SK-N-SH (cell line): ENCODE results near the gene ATXN10. TPM values are rescaled to one million over a fixed set of nuclear protein-coding genes. Genes with fewer than 3 reads are reported as not detected.

ENCODE experiments used
- CTCF ChIA-PET: fragments of 300-600, 350-600 bp; formaldehyde crosslinking; extraction: SDS; loops from one replicate; lab custom pipeline; 2021; lab: Yijun Ruan, JAX
- POLR2A ChIA-PET: fragments of 350-600 bp; sonication (Branson Sonifier 250); formaldehyde crosslinking; extraction: SDS; loops from one replicate; lab custom pipeline; 2020; ENCODE audit warnings: antibody characterized with exemption, inconsistent platforms; lab: Yijun Ruan, JAX
- DNase-seq: peaks from one replicate; pipeline ENCODE4 v3.0.0; 2012
- H2AFZ ChIP-seq: fragments of 200-600 bp; sonication (generic); 2 replicates; pipeline ENCODE4 v1.8.1; 2016; ENCODE audit warnings: antibody characterized with exemption, mild to moderate bottlenecking, low read depth
- H3F3A ChIP-seq: fragments of 200-600 bp; sonication (generic); replicated peaks from 2 replicates; pipeline ENCODE3; 2016; ENCODE audit warnings: antibody characterized with exemption, mild to moderate bottlenecking; ENCODE audit not compliant: insufficient read depth
- H3K27ac ChIP-seq, 2 experiments: fragments of 200-500 bp in 1 of 2; fragments of 200-600 bp in 1 of 2; sonication (Bioruptor generic) in 1 of 2; sonication (generic), shearing (Covaris generic) in 1 of 2; 2 replicates each; pipeline versions ENCODE4 v1.5.1 to v1.6.1; 2014 to 2016; ENCODE audit warnings: low read depth in 2 of 2, inconsistent platforms in 1 of 2, low read length in 1 of 2, mild to moderate bottlenecking in 1 of 2, mixed read lengths in 1 of 2
- H3K27me3 ChIP-seq: fragments of 200-600 bp; sonication (generic), shearing (Covaris generic); 2 replicates; pipeline ENCODE4 v1.6.1; 2016; ENCODE audit warnings: mixed run types; ENCODE audit not compliant: insufficient read depth
- H3K36me3 ChIP-seq, 2 experiments: fragments of 200-500 bp in 1 of 2; fragments of 200-600 bp in 1 of 2; sonication (Bioruptor generic) in 1 of 2; sonication (generic) in 1 of 2; replicated peaks in 1 of 2; 2 replicates each; pipeline versions ENCODE3 to v1.5.1; 2014 to 2016; ENCODE audit warnings: low read length in 1 of 2, mild to moderate bottlenecking in 1 of 2; ENCODE audit not compliant: insufficient read depth in 2 of 2, control insufficient read depth in 1 of 2
- H3K4me1 ChIP-seq, 2 experiments: fragments of 200-500 bp in 1 of 2; fragments of 200-600 bp in 1 of 2; sonication (Bioruptor generic) in 1 of 2; sonication (generic), shearing (Covaris generic) in 1 of 2; 2 replicates each; pipeline versions ENCODE4 v1.5.1 to v1.6.1; 2014 to 2016; ENCODE audit warnings: low read depth in 1 of 2, low read length in 1 of 2, mixed run types in 1 of 2; ENCODE audit not compliant: insufficient read depth in 2 of 2, control insufficient read depth in 1 of 2
- H3K4me2 ChIP-seq: fragments of 200-600 bp; sonication (generic), shearing (Covaris generic); 2 replicates; pipeline ENCODE4 v1.6.1; 2017; ENCODE audit warnings: mixed run types
- H3K4me3 ChIP-seq, 2 experiments: fragments of 200-500 bp in 1 of 2; fragments of 200-600 bp in 1 of 2; sonication (Bioruptor generic) in 1 of 2; sonication (generic), shearing (Covaris generic) in 1 of 2; 2 replicates each; pipeline versions ENCODE4 v1.5.1 to v1.8.1; 2014 to 2016; ENCODE audit warnings: low read depth in 2 of 2, inconsistent platforms in 1 of 2, low read length in 1 of 2, mild to moderate bottlenecking in 1 of 2, mixed read lengths in 1 of 2, moderate library complexity in 1 of 2
- H3K79me2 ChIP-seq: fragments of 200-600 bp; sonication (generic); 2 replicates; pipeline ENCODE4 v1.8.1; 2017; ENCODE audit warnings: mild to moderate bottlenecking; ENCODE audit not compliant: insufficient read depth
- H3K9ac ChIP-seq: fragments of 200-600 bp; sonication (generic); 2 replicates; pipeline ENCODE4 v1.6.1; 2017; ENCODE audit warnings: mixed run types
- H3K9me2 ChIP-seq: fragments of 200-600 bp; sonication (generic); 2 replicates; pipeline ENCODE4 v1.6.1; 2017; ENCODE audit warnings: mixed run types
- H3K9me3 ChIP-seq: fragments of 200-600 bp; sonication (generic); 2 replicates; pipeline ENCODE4 v1.6.1; 2017; ENCODE audit warnings: mixed run types, mild to moderate bottlenecking, moderate library complexity
- H4K20me1 ChIP-seq: fragments of 200-600 bp; sonication (generic); 2 replicates; pipeline ENCODE4 v1.6.1; 2017; ENCODE audit warnings: mild to moderate bottlenecking, mixed run types; ENCODE audit not compliant: insufficient read depth
- CHD2 ChIP-seq: fragments of 150-350 bp; IDR thresholded peaks from 2 replicates; pipeline ENCODE4 v1.6.1; 2018; ENCODE audit warnings: low read length; ENCODE audit not compliant: partially characterized antibody
- ELF1 ChIP-seq: IDR thresholded peaks from 2 replicates; pipeline ENCODE4 v1.4.0; 2012
- EZH2phosphoT487 ChIP-seq: fragments of 200-600 bp; sonication (generic); IDR thresholded peaks from 2 replicates; pipeline ENCODE4 v1.6.1; 2017; ENCODE audit warnings: low read depth, mixed run types, mild to moderate bottlenecking, antibody characterized with exemption, moderate library complexity, borderline replicate concordance
- FOSL2 ChIP-seq: IDR thresholded peaks from 2 replicates; pipeline ENCODE4 v1.4.0; 2012; ENCODE audit warnings: low read depth, mild to moderate bottlenecking, moderate library complexity, borderline replicate concordance
- FOXJ3 ChIP-seq: sonication (generic); formaldehyde crosslinking; IDR thresholded peaks from 2 replicates; pipeline ENCODE4 v1.5.1; 2020; ENCODE audit warnings: mild to moderate bottlenecking, missing genetic modification reagents
- FOXM1 ChIP-seq: IDR thresholded peaks from 2 replicates; pipeline ENCODE4 v1.4.0; 2012; ENCODE audit warnings: low read depth, mild to moderate bottlenecking
- MXI1 ChIP-seq: IDR thresholded peaks from 2 replicates; pipeline ENCODE4 v1.6.1; 2012; ENCODE audit warnings: mild to moderate bottlenecking, low read depth, low read length, improper control_type of control experiment
- POLR2AphosphoS5 ChIP-seq: IDR thresholded peaks from 2 replicates; pipeline ENCODE4 v1.6.1; 2012; ENCODE audit warnings: low read depth, low read length
- RAD21 ChIP-seq: IDR thresholded peaks from 2 replicates; pipeline ENCODE4 v1.6.1; 2012; ENCODE audit warnings: mild to moderate bottlenecking, low read length
- RCOR1 ChIP-seq: fragments of 150-350 bp; IDR thresholded peaks from 2 replicates; pipeline ENCODE4 v1.6.1; 2017; ENCODE audit warnings: antibody characterized with exemption, low read length
- RFX5 ChIP-seq: IDR thresholded peaks from 2 replicates; pipeline ENCODE4 v1.6.1; 2012; ENCODE audit warnings: mild to moderate bottlenecking, improper control_type of control experiment, low read length
- TEAD4 ChIP-seq: IDR thresholded peaks from 2 replicates; pipeline ENCODE4 v1.4.0; 2012; ENCODE audit warnings: mild to moderate bottlenecking, borderline replicate concordance; ENCODE audit not compliant: insufficient read depth
- YY1 ChIP-seq: IDR thresholded peaks from 2 replicates; pipeline ENCODE4 v1.4.0; 2012; ENCODE audit warnings: low read depth, mild to moderate bottlenecking
- WGBS: methylation state at CpG from one replicate; pipeline ENCODE4 v1.1.6; 2017; ENCODE audit warnings: low lambda C conversion rate; 5-methylcytosine and 5-hydroxymethylcytosine counted together
- polyA plus RNA-seq, 3 experiments: library from polyadenylated mRNA; depleted of rRNA; stranded (reverse); fragments of >200 nt; gene quantifications; 2 replicates each; pipeline ENCODE4 v1.2.3, GENCODE V29; 2012
- TF ChIP-seq, protein P1 (sequence below): fragments of 200-600 bp; sonication (generic); IDR thresholded peaks from 2 replicates; pipeline ENCODE4 v1.6.1; 2017; ENCODE audit warnings: antibody characterized with exemption, mild to moderate bottlenecking, moderate library complexity
- TF ChIP-seq, protein P2 (sequence below): IDR thresholded peaks from 2 replicates; pipeline ENCODE4 v1.4.0; 2012; ENCODE audit warnings: low read depth
- TF ChIP-seq, protein P3 (sequence below): fragments of 150-350 bp; IDR thresholded peaks from 2 replicates; pipeline ENCODE4 v1.6.1; 2016; ENCODE audit warnings: mild to moderate bottlenecking, low read depth, low read length
- TF ChIP-seq, protein P4 (sequence below): IDR thresholded peaks from 2 replicates; pipeline ENCODE4 v1.6.1; 2012; ENCODE audit warnings: mild to moderate bottlenecking, low read depth, low read length, moderate library complexity
- TF ChIP-seq, protein P5 (sequence below): IDR thresholded peaks from 2 replicates; pipeline ENCODE4 v1.4.0; 2012; ENCODE audit warnings: low read depth, borderline replicate concordance

The ATXN10 gene
- polyA plus RNA-seq, 1 of the 3 experiments (the other 2 are of a cell fraction) = 202 TPM

DNA sequence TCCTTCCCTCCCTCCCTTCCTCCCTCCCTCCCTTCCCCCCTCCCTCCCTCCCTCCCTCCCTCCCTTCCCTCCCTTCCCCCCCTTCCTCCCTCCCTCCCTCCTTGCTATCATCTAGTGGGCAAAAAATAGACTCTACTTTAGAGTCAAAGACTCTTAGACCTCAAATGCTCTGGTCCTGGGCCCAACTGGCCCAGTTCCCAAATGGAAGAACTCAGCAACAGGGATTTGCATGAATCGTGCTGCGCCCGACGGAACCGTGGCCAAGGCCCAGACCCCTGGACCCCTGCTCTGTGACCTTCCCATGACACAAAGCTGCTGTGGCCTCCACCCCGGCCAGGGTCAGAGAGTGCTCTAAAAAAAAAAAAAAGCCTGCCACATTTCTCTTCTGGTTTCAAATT is 207.9 kb downstream of the ATXN10 start:
- H3K27ac ChIP-seq = no peak overlapping the region
- H3K9ac ChIP-seq = no peak overlapping the region
- no peak overlapping the region for H3K4me2 ChIP-seq
- no peak overlapping the region for H2AFZ ChIP-seq
- no peaks in the 10 kb centered on the region for H3K9me3 ChIP-seq
- CTCF ChIA-PET = interaction anchor here (3.2 kb wide), 1 partner anchor 16 kb away, joined by 21 read pairs; no protein-coding TSS in a partner anchor
- DNase-seq = no peak
- H3K27me3 ChIP-seq = no peaks in the 10 kb centered on the region
- no peaks in the 10 kb centered on the region for H3F3A ChIP-seq
- no peaks in the 10 kb centered on the region for H4K20me1 ChIP-seq
- no peak overlapping the region for H3K4me3 ChIP-seq
- H3K4me1 ChIP-seq = peaks cover 0 to 4% of the 10 kb centered on the region in 2 experiments; a peak in 1 of 4 replicates
- TF ChIP-seq RFX5 (no peak), FOXM1 (no peak), FOSL2 (no peak), ELF1 (no peak), CHD2 (no peak), EZH2phosphoT487 (no peak), MXI1 (no peak), YY1 (no peak), FOXJ3 (CRISPR knock-in tag) (no peak), RCOR1 (no peak), RAD21 (no peak), POLR2AphosphoS5 (no peak), TEAD4 (no peak)
- TF ChIP-seq, protein P1, sequence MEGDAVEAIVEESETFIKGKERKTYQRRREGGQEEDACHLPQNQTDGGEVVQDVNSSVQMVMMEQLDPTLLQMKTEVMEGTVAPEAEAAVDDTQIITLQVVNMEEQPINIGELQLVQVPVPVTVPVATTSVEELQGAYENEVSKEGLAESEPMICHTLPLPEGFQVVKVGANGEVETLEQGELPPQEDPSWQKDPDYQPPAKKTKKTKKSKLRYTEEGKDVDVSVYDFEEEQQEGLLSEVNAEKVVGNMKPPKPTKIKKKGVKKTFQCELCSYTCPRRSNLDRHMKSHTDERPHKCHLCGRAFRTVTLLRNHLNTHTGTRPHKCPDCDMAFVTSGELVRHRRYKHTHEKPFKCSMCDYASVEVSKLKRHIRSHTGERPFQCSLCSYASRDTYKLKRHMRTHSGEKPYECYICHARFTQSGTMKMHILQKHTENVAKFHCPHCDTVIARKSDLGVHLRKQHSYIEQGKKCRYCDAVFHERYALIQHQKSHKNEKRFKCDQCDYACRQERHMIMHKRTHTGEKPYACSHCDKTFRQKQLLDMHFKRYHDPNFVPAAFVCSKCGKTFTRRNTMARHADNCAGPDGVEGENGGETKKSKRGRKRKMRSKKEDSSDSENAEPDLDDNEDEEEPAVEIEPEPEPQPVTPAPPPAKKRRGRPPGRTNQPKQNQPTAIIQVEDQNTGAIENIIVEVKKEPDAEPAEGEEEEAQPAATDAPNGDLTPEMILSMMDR = no peak
- TF ChIP-seq, protein P2, sequence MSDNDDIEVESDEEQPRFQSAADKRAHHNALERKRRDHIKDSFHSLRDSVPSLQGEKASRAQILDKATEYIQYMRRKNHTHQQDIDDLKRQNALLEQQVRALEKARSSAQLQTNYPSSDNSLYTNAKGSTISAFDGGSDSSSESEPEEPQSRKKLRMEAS = no peak
- TF ChIP-seq, protein P3, sequence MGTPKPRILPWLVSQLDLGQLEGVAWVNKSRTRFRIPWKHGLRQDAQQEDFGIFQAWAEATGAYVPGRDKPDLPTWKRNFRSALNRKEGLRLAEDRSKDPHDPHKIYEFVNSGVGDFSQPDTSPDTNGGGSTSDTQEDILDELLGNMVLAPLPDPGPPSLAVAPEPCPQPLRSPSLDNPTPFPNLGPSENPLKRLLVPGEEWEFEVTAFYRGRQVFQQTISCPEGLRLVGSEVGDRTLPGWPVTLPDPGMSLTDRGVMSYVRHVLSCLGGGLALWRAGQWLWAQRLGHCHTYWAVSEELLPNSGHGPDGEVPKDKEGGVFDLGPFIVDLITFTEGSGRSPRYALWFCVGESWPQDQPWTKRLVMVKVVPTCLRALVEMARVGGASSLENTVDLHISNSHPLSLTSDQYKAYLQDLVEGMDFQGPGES = no peak
- TF ChIP-seq, protein P4, sequence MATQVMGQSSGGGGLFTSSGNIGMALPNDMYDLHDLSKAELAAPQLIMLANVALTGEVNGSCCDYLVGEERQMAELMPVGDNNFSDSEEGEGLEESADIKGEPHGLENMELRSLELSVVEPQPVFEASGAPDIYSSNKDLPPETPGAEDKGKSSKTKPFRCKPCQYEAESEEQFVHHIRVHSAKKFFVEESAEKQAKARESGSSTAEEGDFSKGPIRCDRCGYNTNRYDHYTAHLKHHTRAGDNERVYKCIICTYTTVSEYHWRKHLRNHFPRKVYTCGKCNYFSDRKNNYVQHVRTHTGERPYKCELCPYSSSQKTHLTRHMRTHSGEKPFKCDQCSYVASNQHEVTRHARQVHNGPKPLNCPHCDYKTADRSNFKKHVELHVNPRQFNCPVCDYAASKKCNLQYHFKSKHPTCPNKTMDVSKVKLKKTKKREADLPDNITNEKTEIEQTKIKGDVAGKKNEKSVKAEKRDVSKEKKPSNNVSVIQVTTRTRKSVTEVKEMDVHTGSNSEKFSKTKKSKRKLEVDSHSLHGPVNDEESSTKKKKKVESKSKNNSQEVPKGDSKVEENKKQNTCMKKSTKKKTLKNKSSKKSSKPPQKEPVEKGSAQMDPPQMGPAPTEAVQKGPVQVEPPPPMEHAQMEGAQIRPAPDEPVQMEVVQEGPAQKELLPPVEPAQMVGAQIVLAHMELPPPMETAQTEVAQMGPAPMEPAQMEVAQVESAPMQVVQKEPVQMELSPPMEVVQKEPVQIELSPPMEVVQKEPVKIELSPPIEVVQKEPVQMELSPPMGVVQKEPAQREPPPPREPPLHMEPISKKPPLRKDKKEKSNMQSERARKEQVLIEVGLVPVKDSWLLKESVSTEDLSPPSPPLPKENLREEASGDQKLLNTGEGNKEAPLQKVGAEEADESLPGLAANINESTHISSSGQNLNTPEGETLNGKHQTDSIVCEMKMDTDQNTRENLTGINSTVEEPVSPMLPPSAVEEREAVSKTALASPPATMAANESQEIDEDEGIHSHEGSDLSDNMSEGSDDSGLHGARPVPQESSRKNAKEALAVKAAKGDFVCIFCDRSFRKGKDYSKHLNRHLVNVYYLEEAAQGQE = no peak
- TF ChIP-seq, protein P5, sequence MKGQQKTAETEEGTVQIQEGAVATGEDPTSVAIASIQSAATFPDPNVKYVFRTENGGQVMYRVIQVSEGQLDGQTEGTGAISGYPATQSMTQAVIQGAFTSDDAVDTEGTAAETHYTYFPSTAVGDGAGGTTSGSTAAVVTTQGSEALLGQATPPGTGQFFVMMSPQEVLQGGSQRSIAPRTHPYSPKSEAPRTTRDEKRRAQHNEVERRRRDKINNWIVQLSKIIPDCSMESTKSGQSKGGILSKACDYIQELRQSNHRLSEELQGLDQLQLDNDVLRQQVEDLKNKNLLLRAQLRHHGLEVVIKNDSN = no peak
- H3K36me3 ChIP-seq = no peaks in the 10 kb centered on the region
- no peaks in the 10 kb centered on the region for H3K9me2 ChIP-seq
- H3K79me2 ChIP-seq = no peaks in the 10 kb centered on the region
- 98% methylated on average over 6 of the region's 6 CpGs for WGBS
- POLR2A ChIA-PET = no interaction called here
